ENCODE data around the gene ABCG1. TPM values are rescaled to one million over a fixed set of nuclear protein-coding genes. Genes with fewer than 3 reads are reported as not detected.

Gene ABCG1
- polyA plus RNA-seq, 1 donor from 2014 or later = 14.2 TPM

DNA sequence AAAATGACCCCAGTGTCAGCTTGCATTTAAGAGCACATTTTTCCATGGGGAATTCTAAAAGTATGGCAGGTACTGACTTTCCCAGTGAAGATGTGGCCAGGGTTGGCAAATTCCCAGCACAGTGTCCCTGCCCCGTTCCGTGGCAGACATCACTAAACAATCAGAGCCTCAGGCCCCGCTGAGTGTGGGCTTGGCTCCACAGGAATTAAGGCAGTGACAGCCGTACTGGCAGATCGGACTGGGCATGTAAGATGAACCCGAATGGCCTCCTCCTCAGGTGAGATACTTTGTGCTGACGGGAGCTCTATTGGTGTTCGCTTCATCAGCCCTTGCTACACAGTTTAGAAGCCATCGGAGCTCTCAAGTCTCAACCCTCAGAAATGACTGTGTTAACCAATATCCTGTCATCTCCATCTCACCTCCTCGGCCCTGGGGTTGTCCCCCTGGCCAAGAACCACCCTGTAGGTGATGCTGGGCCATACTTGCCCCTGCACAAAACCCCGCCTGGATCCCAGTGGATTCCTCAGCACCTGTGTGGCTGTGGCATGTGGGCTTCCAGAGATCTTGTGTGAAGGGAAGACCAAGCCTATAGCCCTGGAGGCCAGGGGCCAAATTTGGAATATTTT is 29.0 kb upstream of the ABCG1 start:
- H2AFZ ChIP-seq (ENCODE audit: low read depth, low read length) = no peak overlapping the region
- no peak overlapping the region for H3K4me2 ChIP-seq (ENCODE audit: low read length)
- H3K9ac ChIP-seq (ENCODE audit: low read length) = no peak overlapping the region
- TF ChIP-seq CTCF (IDR thresholded peaks at IDR 0.05; ENCODE audit: poor library complexity, severe bottlenecking) = no peak
- TF ChIP-seq TAF1 (IDR thresholded peaks at IDR 0.05; ENCODE audit: low read depth) = no peak
- TF ChIP-seq SMC3 (conservative IDR thresholded peaks at IDR 0.05; ENCODE audit: poor library complexity) = no peak
- no peak for TF ChIP-seq EZH2 (IDR thresholded peaks at IDR 0.05; ENCODE audit: borderline replicate concordance, insufficient read depth, low read length, poor library complexity, severe bottlenecking)
- no peak for TF ChIP-seq EP300 (conservative IDR thresholded peaks at IDR 0.05; ENCODE audit: poor library complexity, severe bottlenecking)
- no peak for TF ChIP-seq RAD21 (conservative IDR thresholded peaks at IDR 0.05)
- no peak for TF ChIP-seq POLR2AphosphoS5 (IDR thresholded peaks at IDR 0.05)
- TF ChIP-seq, protein P1, sequence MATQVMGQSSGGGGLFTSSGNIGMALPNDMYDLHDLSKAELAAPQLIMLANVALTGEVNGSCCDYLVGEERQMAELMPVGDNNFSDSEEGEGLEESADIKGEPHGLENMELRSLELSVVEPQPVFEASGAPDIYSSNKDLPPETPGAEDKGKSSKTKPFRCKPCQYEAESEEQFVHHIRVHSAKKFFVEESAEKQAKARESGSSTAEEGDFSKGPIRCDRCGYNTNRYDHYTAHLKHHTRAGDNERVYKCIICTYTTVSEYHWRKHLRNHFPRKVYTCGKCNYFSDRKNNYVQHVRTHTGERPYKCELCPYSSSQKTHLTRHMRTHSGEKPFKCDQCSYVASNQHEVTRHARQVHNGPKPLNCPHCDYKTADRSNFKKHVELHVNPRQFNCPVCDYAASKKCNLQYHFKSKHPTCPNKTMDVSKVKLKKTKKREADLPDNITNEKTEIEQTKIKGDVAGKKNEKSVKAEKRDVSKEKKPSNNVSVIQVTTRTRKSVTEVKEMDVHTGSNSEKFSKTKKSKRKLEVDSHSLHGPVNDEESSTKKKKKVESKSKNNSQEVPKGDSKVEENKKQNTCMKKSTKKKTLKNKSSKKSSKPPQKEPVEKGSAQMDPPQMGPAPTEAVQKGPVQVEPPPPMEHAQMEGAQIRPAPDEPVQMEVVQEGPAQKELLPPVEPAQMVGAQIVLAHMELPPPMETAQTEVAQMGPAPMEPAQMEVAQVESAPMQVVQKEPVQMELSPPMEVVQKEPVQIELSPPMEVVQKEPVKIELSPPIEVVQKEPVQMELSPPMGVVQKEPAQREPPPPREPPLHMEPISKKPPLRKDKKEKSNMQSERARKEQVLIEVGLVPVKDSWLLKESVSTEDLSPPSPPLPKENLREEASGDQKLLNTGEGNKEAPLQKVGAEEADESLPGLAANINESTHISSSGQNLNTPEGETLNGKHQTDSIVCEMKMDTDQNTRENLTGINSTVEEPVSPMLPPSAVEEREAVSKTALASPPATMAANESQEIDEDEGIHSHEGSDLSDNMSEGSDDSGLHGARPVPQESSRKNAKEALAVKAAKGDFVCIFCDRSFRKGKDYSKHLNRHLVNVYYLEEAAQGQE (IDR thresholded peaks at IDR 0.05; ENCODE audit: borderline replicate concordance) = no peak
- no peak for TF ChIP-seq MXI1 (conservative IDR thresholded peaks at IDR 0.05; ENCODE audit: poor library complexity, severe bottlenecking)
- H3K36me3 ChIP-seq (ENCODE audit: insufficient read depth, low read length) = no peaks in the 10 kb centered on the region
- H4K20me1 ChIP-seq (ENCODE audit: insufficient read depth) = no peaks in the 10 kb centered on the region
- no peaks in the 10 kb centered on the region for H3K27me3 ChIP-seq (ENCODE audit: insufficient read depth, low read depth, low read length)
- no peaks in the 10 kb centered on the region for H3F3A ChIP-seq (ENCODE audit: insufficient read depth, low read length, poor library complexity, severe bottlenecking)
- H3K27ac ChIP-seq (ENCODE audit: low read length) = no peak overlapping the region
- no peaks in the 10 kb centered on the region for H3K9me2 ChIP-seq (ENCODE audit: insufficient read depth, low read length)
- H3K79me2 ChIP-seq (replicated peaks; ENCODE audit: insufficient read depth, low read length) = no peaks in the 10 kb centered on the region
- no peak overlapping the region for H3K4me3 ChIP-seq (ENCODE audit: low read length)
- H3K9me3 ChIP-seq (ENCODE audit: low read length) = no peaks in the 10 kb centered on the region

- Histone ChIP-seq H3K9me2 (ENCODE audit: insufficient read depth, low read length) (no peaks in the 10 kb centered on the region), H3K27ac (ENCODE audit: low read length) (no peak overlapping the region), H4K20me1 (ENCODE audit: insufficient read depth) (no peaks in the 10 kb centered on the region), H3K79me2 (replicated peaks; ENCODE audit: insufficient read depth, low read length) (no peaks in the 10 kb centered on the region), H3K4me2 (ENCODE audit: low read length) (no peak overlapping the region), H3K9ac (ENCODE audit: low read length) (no peak overlapping the region), H3F3A (ENCODE audit: insufficient read depth, low read length, poor library complexity, severe bottlenecking) (no peaks in the 10 kb centered on the region), H3K27me3 (ENCODE audit: insufficient read depth, low read depth, low read length) (no peaks in the 10 kb centered on the region), H3K9me3 (ENCODE audit: low read length) (no peaks in the 10 kb centered on the region), H2AFZ (ENCODE audit: low read depth, low read length) (no peak overlapping the region), H3K4me3 (ENCODE audit: low read length) (no peak overlapping the region), H3K36me3 (ENCODE audit: insufficient read depth, low read length) (no peaks in the 10 kb centered on the region)
- TF ChIP-seq POLR2AphosphoS5 (IDR thresholded peaks at IDR 0.05) = no peak
These were observed 28.5 kb upstream of the ABCG1 start for GRCh38 chr21:42190486-42190863.
